ENCODE data around the gene KSR1. TPM values are rescaled to one million over a fixed set of nuclear protein-coding genes. Genes with fewer than 3 reads are reported as not detected.

The KSR1 gene
- total RNA-seq, 1 experiment from 2014 or later, result 41.7 TPM

DNA sequence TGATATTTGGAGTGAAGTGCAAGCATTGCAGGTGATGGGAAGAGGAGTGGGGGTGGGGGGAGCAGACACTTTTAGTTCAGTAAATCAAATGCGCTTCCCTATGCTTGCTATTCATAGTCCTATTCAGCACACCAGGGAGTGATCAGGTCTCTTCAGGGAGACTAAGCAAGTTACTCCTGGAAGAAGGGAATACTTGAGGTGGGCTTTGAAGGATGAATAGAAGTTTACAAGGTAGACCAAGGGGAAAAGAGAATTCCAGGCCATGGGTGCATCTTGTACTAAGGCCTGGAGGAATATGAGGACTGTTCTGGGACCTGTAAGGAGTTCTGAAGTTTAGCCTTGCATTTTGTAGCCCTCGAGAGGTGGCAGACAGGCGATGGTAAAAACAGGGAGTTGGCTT is 134.6 kb downstream of the KSR1 start:
- H3K4me1 ChIP-seq (ENCODE audit: insufficient read depth, low read length, poor library complexity, severe bottlenecking), result no peaks in the 10 kb centered on the region
- ChIA-PET POLR2A (ENCODE audit: low non-redundant PET) (no interaction called here), CTCF (no interaction called here)
- TF ChIP-seq, protein P1, sequence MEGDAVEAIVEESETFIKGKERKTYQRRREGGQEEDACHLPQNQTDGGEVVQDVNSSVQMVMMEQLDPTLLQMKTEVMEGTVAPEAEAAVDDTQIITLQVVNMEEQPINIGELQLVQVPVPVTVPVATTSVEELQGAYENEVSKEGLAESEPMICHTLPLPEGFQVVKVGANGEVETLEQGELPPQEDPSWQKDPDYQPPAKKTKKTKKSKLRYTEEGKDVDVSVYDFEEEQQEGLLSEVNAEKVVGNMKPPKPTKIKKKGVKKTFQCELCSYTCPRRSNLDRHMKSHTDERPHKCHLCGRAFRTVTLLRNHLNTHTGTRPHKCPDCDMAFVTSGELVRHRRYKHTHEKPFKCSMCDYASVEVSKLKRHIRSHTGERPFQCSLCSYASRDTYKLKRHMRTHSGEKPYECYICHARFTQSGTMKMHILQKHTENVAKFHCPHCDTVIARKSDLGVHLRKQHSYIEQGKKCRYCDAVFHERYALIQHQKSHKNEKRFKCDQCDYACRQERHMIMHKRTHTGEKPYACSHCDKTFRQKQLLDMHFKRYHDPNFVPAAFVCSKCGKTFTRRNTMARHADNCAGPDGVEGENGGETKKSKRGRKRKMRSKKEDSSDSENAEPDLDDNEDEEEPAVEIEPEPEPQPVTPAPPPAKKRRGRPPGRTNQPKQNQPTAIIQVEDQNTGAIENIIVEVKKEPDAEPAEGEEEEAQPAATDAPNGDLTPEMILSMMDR (conservative IDR thresholded peaks at IDR 0.05; ENCODE audit: low read depth, low read length), result no peak
- no peak for TF ChIP-seq EZH2 (IDR thresholded peaks at IDR 0.05; ENCODE audit: borderline replicate concordance, low read depth, low read length, poor library complexity, severe bottlenecking)
- DNase-seq (ENCODE audit: low spot score), result no peak
- intact Hi-C loops (cut with micrococcal nuclease; ENCODE audit: unreplicated experiment), result loop anchor here (10.0 kb wide), 1 partner anchor 46 kb away; no protein-coding TSS in a partner anchor
- no peaks in the 10 kb centered on the region for H3K27me3 ChIP-seq (replicated peaks; ENCODE audit: insufficient read depth, low read depth, low read length, poor library complexity)
- H3K27ac ChIP-seq (ENCODE audit: low read depth, low read length, poor library complexity, severe bottlenecking), result no peak overlapping the region
- BruUV-seq (replicated peaks), result no TSS peak
- H3K4me3 ChIP-seq (ENCODE audit: low read depth, low read length, poor library complexity, severe bottlenecking), result no peak overlapping the region
- no peaks in the 10 kb centered on the region for H3K36me3 ChIP-seq (ENCODE audit: insufficient read depth, low read length, poor library complexity, severe bottlenecking)
- H3K9me3 ChIP-seq (ENCODE audit: low read depth, low read length, poor library complexity, severe bottlenecking), result no peaks in the 10 kb centered on the region

DNA sequence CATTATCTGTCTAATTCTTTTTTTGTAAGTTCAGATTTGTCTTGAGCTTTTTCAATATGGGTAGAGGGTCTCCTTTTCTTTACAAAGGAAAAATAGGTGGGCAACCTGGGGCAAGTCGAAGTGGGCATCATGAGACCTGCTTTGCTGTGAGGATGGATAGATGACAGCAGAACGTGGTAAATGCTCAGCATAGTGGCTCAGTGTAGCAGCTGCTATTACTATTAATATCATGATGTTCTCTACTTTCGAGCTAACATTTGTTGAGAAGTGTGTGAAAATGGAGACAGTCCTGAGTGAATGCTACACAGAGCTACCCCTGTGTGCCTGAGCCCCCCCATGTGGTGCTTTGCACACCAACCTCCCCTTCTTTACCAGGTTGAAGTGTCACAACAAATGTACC is 135.7 kb downstream of the KSR1 start:
- DNase-seq (ENCODE audit: low spot score), result no peak
- Histone ChIP-seq H3K4me1 (ENCODE audit: insufficient read depth, low read length, poor library complexity, severe bottlenecking) (no peaks in the 10 kb centered on the region), H3K4me3 (ENCODE audit: low read depth, low read length, poor library complexity, severe bottlenecking) (no peak overlapping the region), H3K9me3 (ENCODE audit: low read depth, low read length, poor library complexity, severe bottlenecking) (no peaks in the 10 kb centered on the region), H3K36me3 (ENCODE audit: insufficient read depth, low read length, poor library complexity, severe bottlenecking) (no peaks in the 10 kb centered on the region), H3K27me3 (replicated peaks; ENCODE audit: insufficient read depth, low read depth, low read length, poor library complexity) (no peaks in the 10 kb centered on the region), H3K27ac (ENCODE audit: low read depth, low read length, poor library complexity, severe bottlenecking) (no peak overlapping the region)
- intact Hi-C loops (cut with micrococcal nuclease; ENCODE audit: unreplicated experiment), result loop anchor here (10.0 kb wide), 1 partner anchor 47 kb away; no protein-coding TSS in a partner anchor
- no TSS peak for BruUV-seq (replicated peaks)
- no peak for TF ChIP-seq EZH2 (IDR thresholded peaks at IDR 0.05; ENCODE audit: borderline replicate concordance, low read depth, low read length, poor library complexity, severe bottlenecking)
- TF ChIP-seq, protein P1 (conservative IDR thresholded peaks at IDR 0.05; ENCODE audit: low read depth, low read length), result no peak
- ChIA-PET POLR2A (ENCODE audit: low non-redundant PET) (no interaction called here), CTCF (no interaction called here)

DNA sequence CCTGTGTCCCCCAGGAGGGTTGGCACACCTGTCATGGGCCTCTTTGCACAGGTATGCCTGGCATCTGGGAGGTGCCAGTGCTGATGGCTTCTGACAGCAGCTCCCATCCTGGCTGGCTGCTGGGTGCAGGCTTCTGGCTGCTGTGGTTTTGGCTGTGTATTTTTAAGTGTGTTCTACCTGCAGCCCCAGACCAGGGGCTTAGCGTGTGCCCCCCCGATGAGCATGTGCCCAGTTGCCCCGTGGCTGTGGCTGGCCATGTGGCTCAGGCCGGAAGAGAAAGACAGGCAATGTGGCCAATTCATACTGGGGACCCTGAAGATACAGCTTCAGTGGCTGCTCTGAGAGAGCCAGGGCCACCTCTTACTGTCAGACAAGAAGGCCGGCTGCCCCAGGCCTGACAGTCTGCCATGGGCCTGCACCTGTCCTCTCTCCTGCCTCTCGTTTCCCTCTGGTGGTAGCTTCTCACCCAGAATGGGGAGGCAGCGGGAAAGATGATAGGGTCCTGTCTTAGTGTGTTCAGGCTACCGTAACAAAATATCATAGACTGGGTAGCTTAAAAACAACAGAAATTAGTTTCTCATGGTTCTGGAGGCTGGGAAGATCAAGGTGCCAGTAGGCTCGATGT is 137.1 kb downstream of the KSR1 start:
- Histone ChIP-seq H3K4me3 (ENCODE audit: low read depth, low read length, poor library complexity, severe bottlenecking) (no peak overlapping the region), H3K9me3 (ENCODE audit: low read depth, low read length, poor library complexity, severe bottlenecking) (no peaks in the 10 kb centered on the region), H3K27ac (ENCODE audit: low read depth, low read length, poor library complexity, severe bottlenecking) (no peak overlapping the region), H3K36me3 (ENCODE audit: insufficient read depth, low read length, poor library complexity, severe bottlenecking) (no peaks in the 10 kb centered on the region), H3K27me3 (replicated peaks; ENCODE audit: insufficient read depth, low read depth, low read length, poor library complexity) (no peaks in the 10 kb centered on the region), H3K4me1 (ENCODE audit: insufficient read depth, low read length, poor library complexity, severe bottlenecking) (no peaks in the 10 kb centered on the region)
- ChIA-PET POLR2A (ENCODE audit: low non-redundant PET) (no interaction called here), CTCF (no interaction called here)
- no TSS peak for BruUV-seq (replicated peaks)
- DNase-seq (ENCODE audit: low spot score), result no peak
- intact Hi-C loops (cut with micrococcal nuclease; ENCODE audit: unreplicated experiment), result loop anchor here (10.0 kb wide), 1 partner anchor 49 kb away; no protein-coding TSS in a partner anchor
- TF ChIP-seq EZH2 (IDR thresholded peaks at IDR 0.05; ENCODE audit: borderline replicate concordance, low read depth, low read length, poor library complexity, severe bottlenecking), result no peak
- TF ChIP-seq, protein P1 (conservative IDR thresholded peaks at IDR 0.05; ENCODE audit: low read depth, low read length), result no peak
